BE2C (cell line): ENCODE data around the gene CFAP90. TPM values are rescaled to one million over a fixed set of nuclear protein-coding genes. Genes with fewer than 3 reads are reported as not detected.

Experiments used
- DNase-seq: peaks from one replicate; pipeline ENCODE4 v3.0.0-alpha.2; 2020
- H3K27me3 ChIP-seq: fragments of 250-450 bp; sonication (Bioruptor Pico); 2 replicates; pipeline ENCODE4 v1.5.1; 2020; ENCODE audit warnings: mild to moderate bottlenecking
- H3K36me3 ChIP-seq: fragments of 250-450 bp; sonication (Bioruptor Pico); 2 replicates; pipeline ENCODE4 v1.5.1; 2020; ENCODE audit warnings: mild to moderate bottlenecking
- H3K4me1 ChIP-seq: fragments of 250-450 bp; sonication (Bioruptor Pico); 2 replicates; pipeline ENCODE4 v1.5.1; 2020
- H3K4me3 ChIP-seq: 2 replicates; pipeline ENCODE4 v1.5.1; 2011; ENCODE audit warnings: low read depth, low read length
- H3K9me3 ChIP-seq: fragments of 250-450 bp; sonication (Bioruptor Pico); 2 replicates; pipeline ENCODE4 v1.5.1; 2020
- CTCF ChIP-seq: IDR thresholded peaks from 2 replicates; pipeline ENCODE4 v1.5.1; 2012; ENCODE audit warnings: mild to moderate bottlenecking, low read depth, low read length
- polyA plus RNA-seq: library from polyadenylated mRNA; unstranded; fragments of >200 nt; gene quantifications from one replicate; pipeline ENCODE4 v1.2.1, GENCODE V29; 2012; ENCODE audit warnings: low read depth, missing spikeins; ENCODE audit not compliant: insufficient read length, insufficient read depth

Gene CFAP90
- polyA plus RNA-seq, result not detected

GRCh38 chr5:7850395-7851239 is at the start of gene CFAP90:
CFAP90 (minus strand) TSS chr5:7851133; CDS start chr5:7851021, 112 bp downstream.
- no peaks in the 10 kb centered on the region; the same call in 1 of the 2 replicates for H3K4me1 ChIP-seq
- TF ChIP-seq CTCF, result peak; percentile 41
- H3K36me3 ChIP-seq, result no peaks in the 10 kb centered on the region
- H3K27me3 ChIP-seq, result peaks cover 4% of the 10 kb centered on the region
- H3K9me3 ChIP-seq, result no peaks in the 10 kb centered on the region; the same call in 1 of the 2 replicates
- peak; percentile 78 for DNase-seq
- peak within 1 kb of the TSS; percentile 58 for H3K4me3 ChIP-seq

- Histone ChIP-seq H3K9me3 (no peaks in the 10 kb centered on the region), H3K4me1 (no peaks in the 10 kb centered on the region), H3K36me3 (peaks cover 94% of the 10 kb centered on the region), H3K4me3 (no peak overlapping the region), H3K27me3 (no peaks in the 10 kb centered on the region)
- DNase-seq, result peak; percentile 57
- peak; percentile 68 for TF ChIP-seq CTCF
Measured at GRCh38 chr5:7897014-7897600, 46.2 kb upstream of the CFAP90 start.

- H3K36me3 ChIP-seq, result peaks cover 82% of the 10 kb centered on the region
- no peak overlapping the region for H3K4me3 ChIP-seq
- DNase-seq, result no peak
- TF ChIP-seq CTCF, result no peak
- no peaks in the 10 kb centered on the region for H3K4me1 ChIP-seq
- no peaks in the 10 kb centered on the region for H3K27me3 ChIP-seq
- H3K9me3 ChIP-seq, result no peaks in the 10 kb centered on the region
Measured at GRCh38 chr5:7894860-7895259, 43.9 kb upstream of the CFAP90 start.

- Histone ChIP-seq H3K9me3 (no peaks in the 10 kb centered on the region), H3K36me3 (peaks cover 82% of the 10 kb centered on the region), H3K4me1 (no peaks in the 10 kb centered on the region), H3K4me3 (no peak overlapping the region), H3K27me3 (no peaks in the 10 kb centered on the region)
- DNase-seq, result no peak
- TF ChIP-seq CTCF, result no peak
Measured at GRCh38 chr5:7894439-7894838, 43.5 kb upstream of the CFAP90 start.

GRCh38 chr5:7888901-7889300 is 38.0 kb upstream of the CFAP90 start:
- Histone ChIP-seq H3K4me3 (no peak overlapping the region), H3K9me3 (no peaks in the 10 kb centered on the region), H3K27me3 (no peaks in the 10 kb centered on the region), H3K36me3 (peaks cover 65% of the 10 kb centered on the region), H3K4me1 (no peaks in the 10 kb centered on the region)
- no peak for TF ChIP-seq CTCF
- no peak for DNase-seq
